Stimulated activated CD4-positive, alpha-beta T cell treated with anti-CD3 and anti-CD28 coated beads, Interleukin-4, amount 100 ng/mL, for 24 hours (primary cell): ENCODE data around the gene SEMA5A.
"Not testable (repeated sequence)": the region's sequence is repeated elsewhere in the genome, so short reads cannot be mapped to it uniquely, and the experiment has no call there.

Source experiments
- DNase-seq: peaks from one replicate; pipeline ENCODE4 v3.0.0-alpha.2; 2020

Gene SEMA5A

DNA sequence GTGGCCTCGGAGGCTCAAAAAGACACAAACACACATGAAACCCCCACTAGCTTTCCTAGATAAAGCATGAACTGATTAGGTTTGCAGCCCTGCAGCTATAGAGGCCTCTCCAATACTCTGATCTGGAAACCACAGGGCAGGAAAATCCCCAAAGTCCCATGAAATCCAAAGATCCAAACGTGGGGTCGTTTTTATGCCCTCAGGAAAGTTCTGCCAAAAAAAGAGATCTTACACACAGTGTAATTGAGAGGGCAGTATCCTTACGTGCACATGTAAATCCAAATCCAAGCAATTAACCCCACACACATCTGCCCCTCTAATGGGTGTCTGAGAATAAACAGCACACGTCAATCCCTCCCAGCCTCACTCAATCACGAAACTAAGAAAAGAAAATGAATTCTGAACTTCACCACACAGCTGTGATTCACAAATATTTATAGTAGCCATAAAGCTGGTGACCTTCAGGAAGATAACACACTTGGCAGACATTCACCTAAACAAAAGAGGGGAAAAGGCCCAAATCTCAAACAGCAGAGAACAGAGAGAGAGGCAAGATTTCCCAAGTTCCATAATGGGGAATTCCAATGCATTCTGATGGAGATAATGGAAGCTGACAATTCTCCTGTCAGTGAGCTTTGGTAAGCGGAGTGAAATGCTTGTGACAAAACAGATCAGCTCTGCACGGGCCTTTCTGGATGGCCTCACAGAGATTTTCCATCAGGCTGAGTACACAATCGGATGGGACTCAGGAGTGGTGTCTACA is 114.2 kb downstream of the SEMA5A start:
- DNase-seq, result no peak

DNA sequence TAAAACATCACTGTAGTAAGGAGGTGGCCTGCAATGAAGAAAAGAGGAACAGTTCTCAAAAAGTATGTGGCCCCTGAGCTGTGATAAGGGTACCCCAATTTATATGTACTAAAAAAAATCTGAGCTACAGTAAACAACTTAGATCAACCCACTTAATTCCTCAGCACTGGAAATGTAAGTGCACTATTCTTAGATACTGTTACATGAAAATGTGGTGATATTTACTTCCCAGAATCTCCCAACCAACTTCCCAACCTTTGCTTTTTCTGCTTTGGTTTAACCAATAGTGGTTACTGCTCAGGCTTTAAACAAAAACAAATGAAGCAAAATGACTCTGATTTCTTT is 114.8 kb downstream of the SEMA5A start:
- DNase-seq, result no peak

DNA sequence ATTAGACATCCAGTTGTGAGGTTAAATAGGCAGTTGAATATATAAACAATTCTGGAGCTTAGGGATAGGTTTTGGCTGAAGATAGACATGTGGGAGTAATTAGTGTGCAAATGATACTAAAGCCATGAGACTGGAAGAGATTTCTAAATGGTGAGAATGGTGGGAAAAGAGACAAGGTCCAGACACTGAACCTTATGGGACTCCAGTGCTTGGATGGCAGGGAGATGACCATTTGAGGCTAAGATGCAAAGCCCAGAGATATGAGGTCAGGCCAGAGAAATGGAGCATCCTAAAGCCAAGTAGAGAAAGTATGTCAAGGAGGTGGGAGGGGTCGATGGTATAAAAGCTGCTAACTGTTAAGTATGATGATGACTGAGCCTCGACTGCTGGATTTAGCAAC is 115.6 kb downstream of the SEMA5A start:
- DNase-seq, result no peak

DNA sequence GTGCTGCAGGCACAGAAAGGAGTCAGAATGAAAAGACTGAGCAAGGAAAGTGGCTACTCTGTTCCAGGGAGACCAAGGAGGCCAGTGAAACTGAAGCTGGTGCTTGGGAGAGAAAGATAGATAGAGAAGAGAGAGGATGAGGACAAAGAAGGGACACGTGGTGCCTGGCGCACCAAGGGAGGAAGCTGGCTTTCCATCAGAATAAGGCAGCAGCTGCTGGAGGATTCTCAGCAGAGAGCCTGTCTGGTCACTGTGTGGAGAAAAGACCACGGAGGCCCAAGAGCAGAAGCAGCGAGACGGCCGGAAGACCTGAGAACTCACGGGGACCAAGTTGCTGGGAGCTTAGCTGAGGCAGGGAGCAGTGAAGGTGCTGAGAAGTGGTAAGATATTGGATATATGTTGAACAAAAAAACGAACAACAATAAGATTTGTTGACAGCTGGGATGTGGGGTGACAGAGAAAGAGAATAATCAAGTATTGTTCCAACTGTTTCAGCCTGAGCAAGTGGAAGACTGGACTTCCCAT is 116.1 kb downstream of the SEMA5A start:
- no peak for DNase-seq

DNA sequence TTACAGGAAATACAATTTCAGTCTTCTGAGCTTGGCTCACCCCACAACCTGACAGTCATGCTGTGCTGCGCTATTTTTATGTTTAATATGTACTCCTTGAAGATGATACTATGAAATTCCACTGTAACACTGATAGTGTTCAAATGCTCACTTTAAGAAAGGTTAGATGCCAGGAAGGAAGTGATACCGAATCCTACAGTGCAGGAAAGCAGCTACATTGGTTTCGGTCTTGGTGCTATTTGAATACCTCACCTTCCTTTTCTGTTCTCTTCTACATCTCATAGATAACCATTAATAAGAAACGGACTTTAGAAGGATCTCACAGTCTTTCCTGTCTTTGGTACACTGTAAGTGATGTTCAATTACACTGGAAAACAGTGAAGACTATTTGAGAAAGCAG is 117.6 kb downstream of the SEMA5A start:
- no peak for DNase-seq

DNA sequence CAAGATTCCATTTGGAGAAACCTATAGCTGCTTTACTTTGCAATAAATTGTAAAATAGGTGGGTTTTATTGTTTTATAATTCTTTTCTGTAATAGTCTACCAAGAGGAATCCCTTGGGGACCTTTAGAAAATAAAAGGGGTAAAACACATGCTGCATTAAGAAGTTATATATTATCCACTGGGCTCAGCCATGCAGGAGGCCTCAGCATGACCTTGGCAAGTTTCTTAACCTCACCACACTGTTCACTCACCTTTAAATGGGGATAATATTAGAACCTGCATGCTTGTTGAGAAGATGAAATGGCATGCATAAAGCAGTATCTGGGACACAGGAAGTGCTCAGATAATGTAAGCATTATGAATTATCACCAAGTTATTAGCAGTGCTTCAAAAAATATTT is 120.2 kb downstream of the SEMA5A start:
- DNase-seq, result no peak

DNA sequence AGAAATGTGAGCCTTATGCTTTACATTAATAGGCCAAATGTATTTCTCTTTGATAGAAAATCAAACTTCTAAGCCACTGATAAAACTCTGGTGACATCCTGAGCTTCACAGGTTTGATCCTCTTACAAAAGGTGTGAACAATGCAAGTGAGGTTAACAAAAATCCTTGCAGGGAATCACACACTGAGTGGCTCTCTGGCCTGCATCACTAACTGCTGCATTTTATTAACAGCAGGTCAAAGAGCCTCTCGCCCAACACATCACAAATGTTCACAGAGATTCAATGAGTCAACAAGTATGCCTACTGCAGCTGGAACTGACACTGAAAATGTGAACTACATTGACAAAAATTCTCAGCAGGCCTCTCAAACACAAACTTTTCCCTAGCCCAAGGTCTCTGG is 122.3 kb downstream of the SEMA5A start:
- DNase-seq, result no peak

DNA sequence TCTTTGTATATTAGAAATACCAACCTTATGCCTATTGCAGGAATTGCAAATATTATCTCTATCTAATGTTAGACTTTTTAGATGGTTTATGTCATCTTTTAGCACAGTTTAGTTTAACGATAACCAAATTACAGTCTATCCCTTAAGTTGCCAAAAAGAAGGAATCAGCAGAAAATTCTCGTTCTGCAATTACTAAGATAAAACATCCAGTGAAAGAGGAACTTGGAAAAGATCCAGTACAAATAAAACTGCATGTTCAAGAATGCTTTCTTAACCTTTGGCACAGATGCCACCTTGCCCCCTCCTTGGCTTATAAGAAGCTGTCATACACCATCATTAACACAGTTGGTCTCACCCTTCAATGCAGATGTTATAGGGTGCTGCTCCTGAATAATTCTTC is 124.0 kb downstream of the SEMA5A start:
- DNase-seq, result no peak

DNA sequence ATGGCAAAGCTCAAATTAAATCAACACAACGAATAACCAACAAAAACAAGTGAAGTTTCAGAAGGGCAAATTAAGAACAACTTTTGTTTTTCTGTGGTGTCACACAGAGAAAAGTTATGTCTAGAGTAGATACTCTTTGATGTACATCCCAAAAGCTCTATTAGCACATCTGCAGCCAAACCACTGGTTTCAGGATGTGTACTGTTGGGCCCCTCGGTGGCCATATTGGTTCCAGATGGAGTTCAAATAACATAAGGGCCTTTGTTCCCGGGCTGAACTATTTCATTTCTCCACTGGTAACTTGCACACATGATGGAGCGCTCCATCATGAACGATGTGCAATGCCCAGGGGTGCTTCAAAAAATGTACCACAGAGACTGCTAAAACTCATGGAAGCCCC is 126.1 kb downstream of the SEMA5A start:
- DNase-seq, result no peak

DNA sequence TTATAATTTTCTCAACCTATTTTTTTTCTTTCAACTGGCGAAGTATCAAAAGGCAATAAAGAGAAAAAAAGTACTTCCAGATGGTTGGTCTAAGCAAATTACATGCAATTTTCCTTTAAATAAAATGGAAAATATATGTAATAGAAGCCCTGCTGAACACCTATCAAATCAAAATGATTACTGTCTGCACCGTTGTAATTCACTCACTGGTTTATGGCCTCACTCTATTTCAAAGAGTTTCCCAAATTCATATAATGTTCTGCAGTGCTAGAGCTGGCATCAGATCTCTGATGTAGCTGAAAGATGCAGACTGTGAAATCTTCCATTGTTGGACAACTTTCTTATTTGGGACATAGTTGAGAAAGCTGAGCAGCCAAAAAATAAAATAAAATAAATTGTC is 130.3 kb downstream of the SEMA5A start:
- no peak for DNase-seq

DNA sequence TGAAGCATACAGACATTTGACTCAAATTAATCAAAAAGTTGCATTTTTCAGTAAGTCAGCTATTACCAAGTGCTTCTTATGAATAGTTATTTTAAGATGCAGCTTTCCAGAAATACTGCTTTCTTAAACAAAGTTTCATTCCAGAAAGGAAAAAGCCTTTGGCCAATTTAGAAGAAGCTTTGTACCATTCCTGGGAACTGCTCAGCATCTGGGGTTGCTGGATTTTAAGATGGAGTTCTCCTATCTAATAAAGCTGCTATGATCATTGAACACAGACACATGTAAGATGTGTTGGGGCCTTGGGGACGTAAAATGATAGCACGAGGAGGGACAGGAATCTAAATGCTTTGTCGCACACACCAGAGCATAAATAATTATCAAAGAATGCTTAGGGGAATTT is 130.8 kb downstream of the SEMA5A start:
- DNase-seq, result no peak

DNA sequence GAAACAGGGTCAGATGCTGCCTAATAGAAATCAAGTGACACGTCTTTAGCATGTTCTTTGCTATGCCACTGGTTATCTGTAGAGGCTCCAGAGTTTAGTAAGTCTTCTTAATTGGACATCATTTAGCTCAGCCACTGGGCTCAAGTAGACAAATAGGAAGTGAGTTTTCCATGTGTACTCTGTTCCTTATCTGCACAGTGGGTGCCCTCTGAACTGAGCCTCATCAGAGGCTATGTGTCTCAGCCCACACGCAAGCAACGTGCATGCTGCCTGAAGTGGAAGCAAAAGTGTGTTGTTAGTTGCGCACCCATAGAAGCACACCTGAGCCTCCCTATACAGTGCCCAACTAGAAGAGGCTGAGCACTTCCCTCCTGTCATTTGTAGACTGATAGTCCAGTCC is 134.7 kb downstream of the SEMA5A start:
- no peak for DNase-seq

DNA sequence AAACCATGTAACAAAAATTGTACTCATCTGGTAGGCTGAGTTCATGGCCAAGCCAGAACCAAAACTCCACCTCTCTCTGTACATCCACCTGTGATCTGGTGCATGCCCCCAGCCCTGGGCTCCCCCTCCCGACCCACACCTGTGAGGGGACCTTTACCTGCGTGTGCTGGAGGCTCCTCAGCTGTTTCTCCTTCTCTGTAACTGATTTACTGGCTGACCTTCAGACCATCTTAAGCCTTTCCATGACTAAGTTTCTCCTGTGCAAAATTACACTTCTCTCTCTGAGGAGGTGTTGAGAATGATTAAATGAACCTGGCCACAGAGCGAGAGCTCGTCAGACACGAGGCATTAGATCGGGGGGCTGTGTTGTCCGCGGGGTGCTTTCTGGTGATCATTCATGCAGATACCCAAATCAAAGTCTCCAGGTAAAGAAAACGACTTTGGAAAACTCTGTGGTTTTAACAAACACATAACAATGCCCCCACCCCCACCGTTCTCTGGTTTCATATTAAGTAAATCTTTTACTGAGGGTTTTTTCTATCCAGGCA is 136.4 kb downstream of the SEMA5A start:
- DNase-seq, result no peak

DNA sequence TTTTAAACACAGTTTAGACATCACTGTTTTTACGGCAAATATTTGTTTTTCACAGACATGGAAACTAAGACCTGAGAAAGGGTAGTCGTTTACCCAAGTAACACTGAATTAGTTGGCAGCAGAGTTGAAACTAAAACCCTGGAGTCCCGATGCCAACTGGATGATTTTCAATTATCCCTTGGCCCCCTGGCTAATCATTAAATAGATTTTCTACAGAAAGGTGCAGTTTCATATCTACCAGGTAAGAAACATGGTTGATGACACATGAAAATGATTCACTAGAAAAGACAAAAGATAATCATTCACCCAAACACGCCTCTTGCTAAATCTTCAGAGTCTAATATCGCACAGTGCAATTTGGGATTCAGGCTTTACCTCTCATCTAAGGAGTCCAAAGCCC is 136.9 kb downstream of the SEMA5A start:
- DNase-seq, result no peak

DNA sequence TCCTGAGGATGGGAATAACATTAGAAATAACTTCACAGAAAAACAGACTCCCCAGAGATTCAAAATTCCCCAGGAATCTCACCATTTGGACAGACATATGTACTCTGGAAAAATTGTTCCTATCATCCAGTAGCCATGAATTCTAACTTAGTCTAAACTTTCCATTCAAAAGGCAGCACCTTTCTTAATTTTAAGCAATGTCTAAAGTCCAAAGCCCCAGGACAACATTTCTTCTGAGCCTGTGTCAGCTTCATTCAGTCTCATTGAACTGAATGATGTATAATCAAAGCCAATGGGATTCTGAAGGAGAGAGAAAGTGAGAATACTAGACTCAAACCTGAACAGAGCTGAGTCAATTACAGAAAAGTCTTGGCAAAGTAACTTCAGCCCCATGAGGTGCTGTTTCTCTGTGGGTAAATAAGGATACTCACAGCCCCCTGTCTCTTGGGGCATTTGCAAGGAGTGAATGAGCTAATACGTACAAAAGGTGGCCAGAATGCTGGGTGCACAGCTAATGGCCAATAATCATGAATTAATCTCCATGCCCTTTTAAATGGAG is 140.6 kb downstream of the SEMA5A start:
- no peak for DNase-seq

DNA sequence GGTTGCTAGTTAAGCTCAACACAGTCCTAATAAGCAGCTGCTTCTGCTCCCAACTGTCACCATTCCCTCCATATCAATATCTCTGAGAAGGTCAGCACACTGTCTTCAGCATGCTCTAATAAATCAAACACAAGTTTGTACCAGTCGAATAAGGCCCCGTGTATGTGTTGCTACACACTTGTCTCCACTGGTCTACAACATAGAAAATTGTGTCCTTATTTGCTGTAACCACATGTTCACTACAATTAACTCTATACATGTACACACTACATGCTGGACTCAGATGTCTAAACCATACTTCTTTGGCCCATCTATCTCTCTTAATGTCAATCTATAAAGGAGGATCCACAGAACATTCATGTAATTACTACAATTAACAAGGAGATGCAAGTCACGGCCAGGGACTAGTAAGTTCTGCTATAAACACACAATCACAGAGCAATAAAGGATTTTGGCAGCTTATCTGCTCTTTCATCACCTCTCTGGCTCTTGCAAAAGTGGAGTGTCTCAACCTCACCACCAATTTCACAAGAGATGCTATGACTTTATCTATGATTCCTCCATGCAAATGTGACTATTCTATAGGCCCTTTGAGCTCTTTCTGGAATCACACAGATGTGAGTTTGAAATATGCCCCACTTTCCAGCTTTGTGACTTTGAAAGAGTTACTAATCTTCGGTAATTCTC is 143.9 kb downstream of the SEMA5A start:
- no peak for DNase-seq

DNA sequence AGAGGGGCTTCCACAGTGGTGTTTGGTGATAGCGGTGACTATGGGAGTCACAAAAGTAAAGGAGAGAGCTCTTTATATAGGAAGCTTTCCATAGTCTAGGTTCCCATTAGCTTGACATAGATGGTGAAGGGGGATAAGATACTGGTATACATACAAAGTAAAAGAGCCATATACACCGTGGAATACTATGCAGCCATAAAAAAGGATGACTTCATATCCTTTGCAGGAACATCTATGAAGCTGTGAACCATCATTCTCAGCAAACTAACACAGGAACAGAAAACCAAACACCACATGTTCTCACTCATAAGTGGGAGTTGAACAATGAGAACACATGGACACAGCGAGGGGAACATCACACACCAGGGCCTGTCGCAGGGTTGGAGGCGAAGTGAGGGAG is 146.1 kb downstream of the SEMA5A start:
- not testable (repeated sequence) for DNase-seq

DNA sequence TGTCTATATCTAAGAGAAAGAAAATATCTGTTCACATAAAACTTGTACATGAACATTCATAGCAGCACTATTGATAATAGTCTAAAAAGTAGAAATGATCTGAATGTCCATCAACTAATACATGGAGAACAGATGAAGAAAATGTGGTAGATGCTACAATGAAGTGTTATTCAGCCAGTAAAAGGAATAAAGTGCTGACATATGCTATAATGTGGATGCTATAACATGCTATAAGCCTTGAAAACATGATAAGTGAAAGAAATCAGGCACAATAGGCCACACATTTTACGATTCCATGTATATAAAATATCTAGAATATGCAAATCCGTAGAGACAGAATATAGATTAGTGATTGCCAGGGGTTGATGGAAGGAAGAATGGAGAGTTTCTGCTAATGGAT is 146.8 kb downstream of the SEMA5A start:
- no peak for DNase-seq

DNA sequence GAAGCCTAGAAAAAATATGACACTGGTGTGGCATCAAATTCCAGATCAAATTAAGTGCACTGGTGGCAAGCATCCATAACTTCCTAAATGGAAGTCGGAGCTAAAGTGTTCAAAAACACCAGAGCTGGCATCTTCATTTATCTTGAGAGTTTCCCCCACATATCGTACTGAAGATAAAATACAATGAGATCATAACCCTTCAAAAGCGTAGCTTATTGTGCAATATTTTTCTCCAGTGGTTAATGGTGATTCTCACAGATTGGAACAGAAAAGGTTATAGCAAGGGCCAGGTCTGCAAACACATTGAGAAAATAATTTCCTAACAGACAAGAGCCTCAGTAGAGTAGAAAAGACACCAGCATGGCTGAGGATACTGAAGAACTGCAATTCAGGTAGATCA is 147.6 kb downstream of the SEMA5A start:
- no peak for DNase-seq

DNA sequence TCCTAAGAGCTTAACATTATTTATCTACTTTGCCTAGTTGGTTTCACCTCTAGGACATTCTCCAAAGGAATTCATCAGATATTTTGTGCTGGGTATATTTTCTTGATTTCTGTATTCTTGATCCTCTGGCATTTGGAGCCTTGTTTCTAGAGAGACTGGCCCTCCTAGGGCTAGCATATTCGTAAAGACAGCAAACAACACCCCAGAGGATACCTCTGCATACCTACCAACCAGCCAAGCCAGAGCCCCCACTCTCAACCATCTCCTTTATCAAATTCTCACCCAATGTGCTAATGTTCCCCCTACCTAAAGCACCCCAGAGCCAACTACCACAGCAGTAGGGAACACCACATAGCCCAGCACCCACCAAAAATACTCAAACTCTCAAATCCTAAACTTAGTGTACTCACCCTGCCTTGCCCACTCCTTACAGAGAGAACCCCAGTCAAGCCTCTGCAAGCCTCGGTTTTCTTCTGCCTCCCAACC is 149.5 kb downstream of the SEMA5A start:
- no peak for DNase-seq

DNA sequence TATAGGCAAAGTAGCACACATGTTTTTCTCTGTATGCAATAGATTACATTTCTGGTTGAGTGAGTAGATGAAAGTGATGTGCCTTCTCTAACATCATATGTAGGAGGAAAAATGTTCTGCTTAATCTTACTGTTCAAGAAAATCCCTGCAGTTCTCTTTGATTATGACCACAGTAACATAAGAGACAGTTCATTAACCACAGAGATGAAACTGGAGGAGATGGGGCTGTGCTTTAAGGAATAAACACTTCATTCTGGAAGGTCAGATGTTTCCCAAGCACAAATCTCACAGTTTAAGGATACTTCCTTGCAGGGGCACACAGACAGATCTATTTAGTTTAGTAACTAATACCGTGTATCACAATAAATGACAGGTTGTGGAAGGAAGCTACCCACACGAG is 150.2 kb downstream of the SEMA5A start:
- no peak for DNase-seq

DNA sequence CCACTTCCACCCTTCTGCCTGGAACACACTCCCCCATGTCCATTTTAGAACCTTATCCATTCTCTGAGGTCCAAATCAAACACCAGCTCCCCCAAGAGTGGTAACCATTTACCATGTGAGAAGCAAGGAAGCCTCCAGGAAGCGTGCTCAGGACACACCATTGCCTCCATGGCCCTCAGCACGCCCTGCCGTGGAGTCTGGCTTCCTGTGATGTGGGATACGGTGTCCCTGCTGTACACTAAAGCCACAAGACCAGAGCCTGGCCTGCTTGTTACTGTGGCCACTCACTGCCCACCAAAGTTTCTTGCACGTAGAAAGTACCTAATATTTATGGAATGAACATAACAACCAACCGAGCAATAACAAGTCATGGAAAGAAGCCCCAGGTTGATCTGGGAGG is 151.7 kb downstream of the SEMA5A start:
- DNase-seq, result no peak

DNA sequence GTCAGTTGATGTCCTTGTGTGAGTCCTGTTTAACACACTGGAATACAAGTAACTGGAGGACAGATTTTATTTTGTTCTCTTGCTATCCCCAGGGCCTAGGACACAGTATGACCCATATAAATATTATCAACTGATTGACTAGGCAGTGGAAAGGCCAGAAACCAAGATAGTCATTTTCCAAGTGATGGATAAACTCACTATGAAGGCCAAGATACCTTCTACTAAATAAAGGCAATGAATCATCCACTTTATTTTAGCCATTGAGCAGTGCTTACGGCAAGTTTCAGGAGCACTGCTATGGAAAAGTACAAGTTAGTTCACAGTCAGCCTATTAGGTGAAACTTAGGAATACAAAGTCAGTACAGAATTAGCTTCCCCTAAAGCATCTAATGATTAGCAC is 153.2 kb downstream of the SEMA5A start:
- DNase-seq, result no peak

DNA sequence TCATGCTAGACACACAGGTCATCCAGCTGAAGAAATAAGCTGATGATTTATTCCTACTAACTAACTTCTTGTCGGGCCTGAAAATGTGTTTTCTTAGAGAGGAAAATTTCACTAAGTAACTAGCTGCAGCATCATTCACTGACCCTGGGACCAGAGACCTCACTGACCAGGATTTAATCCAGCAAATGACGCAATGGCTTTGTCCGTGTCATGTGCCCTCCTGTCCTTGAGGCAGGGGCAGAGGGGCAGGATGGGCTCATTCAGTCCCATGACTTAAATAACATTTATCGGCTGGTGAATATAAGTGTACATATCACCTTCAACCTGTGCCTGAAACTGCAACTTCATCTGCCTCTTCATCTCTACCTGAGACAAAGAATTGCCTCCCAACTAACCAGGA is 154.8 kb downstream of the SEMA5A start:
- DNase-seq, result no peak
